NCI-H82 (cell line): Measurements from ENCODE around the gene ADCY9.

ENCODE experiments used
- DNase-seq: peaks from one replicate; lab custom pipeline; 2025; lab: John Stamatoyannopoulos, UW

The ADCY9 gene

GRCh38 chr16:4003166-4003565 lies 113.1 kb downstream of the ADCY9 start:
- no peak for DNase-seq

DNA sequence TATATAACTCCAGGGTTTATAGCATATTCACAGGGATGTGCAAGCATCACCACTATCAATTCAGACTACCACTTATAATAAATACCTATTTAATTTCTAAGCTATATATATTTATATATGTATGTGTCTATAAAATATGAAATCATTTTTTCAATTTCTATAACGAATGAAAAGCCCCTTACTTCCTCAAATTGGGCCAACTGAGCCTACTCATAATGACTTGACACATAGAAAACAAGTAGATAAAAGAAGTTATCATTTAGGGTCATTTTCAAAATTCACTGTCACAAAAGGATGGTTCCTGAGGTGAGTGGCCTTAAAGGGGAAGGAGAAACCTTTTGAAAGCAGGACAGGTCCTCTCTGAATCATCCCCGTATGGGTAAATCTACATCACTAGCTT lies 114.1 kb downstream of the ADCY9 start:
- DNase-seq = no peak

DNA sequence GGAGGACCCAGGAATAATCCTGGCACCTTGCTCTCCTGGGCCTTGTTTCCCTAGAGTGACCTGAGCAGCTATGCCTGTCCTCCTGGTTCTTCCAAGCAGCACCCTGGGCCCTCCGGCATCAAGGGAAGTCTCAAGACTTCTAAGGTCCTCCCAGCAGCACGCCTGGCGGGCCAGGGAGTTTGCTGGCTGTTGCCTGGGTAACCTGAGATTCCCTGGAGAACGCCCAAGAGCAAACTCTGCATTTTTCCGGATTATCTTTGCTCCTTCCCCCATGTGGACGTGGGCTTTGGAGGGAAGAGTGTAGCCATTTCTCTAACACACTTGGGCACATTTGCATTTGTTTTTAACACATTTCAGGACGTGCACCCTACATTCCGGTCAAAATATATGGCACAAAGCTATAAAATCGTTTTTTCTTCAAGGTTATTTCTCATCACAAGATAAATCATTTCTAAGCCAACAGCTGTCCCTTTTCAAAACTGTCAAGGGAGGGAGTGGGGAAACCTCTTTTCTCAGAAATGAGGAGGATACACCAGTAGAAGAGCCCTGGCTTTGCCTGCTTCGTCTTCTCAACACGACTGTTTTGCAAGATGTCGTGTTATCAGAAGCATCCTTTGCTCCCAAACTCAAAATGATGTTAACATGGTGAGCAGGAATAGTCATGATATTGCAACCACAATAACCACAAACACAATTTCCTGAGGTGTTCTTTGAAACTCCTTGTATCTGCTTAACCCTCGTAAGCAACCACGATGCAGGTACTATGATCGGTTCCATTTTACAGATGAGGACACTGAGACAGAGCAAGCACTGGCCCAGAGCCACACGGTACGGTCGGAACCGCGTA lies 116.5 kb downstream of the ADCY9 start:
- peak; percentile 80 for DNase-seq

GRCh38 chr16:3998793-3999478 lies 117.3 kb downstream of the ADCY9 start:
- peak; percentile 72 for DNase-seq

DNA sequence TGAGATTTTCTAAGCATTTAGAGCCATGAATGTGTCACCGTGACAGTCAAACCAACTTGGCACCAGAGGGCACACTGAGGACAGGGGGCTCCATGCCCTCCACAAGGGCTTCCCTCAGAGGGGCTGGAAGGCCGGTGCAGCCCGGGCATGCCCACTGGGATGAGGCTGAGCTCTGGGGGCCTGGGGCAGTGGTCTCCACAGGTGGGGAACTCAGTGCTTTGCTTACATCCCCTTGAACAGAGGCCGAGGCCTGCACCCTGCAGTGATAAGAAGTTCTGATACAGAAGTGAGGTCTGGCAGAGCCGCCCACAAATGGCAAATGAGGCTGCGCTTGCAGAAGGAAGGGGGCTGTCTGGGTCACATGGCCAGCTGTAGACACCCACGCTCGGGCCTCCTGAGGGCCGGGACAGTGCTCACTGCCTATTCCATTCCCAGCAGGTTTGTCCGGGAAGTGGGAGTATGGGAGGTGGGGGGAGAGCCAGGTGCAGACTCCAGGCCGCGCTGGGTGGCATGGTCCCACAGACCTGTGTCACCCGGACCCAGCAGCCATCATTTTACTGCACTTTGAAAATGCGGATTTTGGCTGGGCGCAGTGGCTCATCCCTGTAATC lies 118.9 kb downstream of the ADCY9 start:
- DNase-seq = no peak

DNA sequence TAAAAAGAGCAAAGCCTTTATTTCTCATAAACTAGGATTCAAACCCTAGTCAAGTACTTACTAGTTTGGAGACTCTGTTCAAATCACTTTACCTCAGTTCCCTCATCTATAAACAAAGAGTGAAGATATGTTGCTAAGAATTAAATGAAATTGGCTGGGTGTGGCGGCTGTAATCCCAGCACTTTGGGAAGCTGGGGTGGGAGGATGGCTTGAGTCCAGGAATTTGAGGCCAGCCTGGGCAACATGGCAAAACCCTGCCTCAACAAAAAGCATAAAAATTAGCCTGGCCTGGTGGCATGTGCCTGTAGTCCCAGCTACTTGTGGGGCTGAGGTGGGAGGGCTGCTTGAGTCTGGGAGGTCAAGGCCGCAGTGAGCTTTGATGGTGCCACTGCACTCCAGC lies 121.2 kb downstream of the ADCY9 start:
- no peak for DNase-seq

DNA sequence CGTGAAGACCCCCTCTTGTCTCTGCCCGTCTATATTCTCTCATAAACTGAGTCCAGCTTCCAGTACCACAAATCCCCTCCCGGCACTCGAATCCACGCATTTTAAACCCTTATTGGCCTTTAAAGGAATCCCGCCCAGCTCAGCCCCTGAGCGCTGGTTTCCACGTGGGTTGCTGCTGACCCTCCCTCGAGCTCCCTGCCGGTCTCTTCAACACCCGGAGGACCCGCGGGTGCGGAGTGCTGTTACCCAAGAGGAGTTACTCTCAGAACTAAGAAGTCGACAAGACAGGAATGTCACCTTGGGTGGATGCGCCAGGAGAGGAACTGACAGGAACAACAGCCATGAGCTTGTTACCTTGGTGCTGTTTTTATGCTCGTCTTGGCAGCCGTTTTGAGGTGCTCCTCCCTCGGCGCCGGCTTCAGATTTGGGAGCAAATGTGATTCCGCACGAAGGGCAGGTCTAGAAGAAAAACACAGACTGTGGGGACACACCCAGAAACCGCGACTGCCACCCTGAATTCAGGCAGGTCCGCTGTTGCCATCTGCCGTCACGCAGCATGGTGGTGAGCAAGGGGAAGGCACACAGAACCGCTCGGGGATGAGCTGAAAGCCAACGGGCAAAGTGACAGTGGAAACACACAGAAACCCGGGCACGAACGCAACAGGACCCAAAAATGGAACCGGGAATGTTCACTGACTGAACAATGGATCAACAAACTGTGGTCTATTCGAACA lies 123.0 kb downstream of the ADCY9 start:
- DNase-seq = no peak

- no peak for DNase-seq
Measured at GRCh38 chr16:3992297-3993051, 123.8 kb downstream of the ADCY9 start.

- DNase-seq = peak; percentile 64
Measured at GRCh38 chr16:3988824-3989223, 127.4 kb downstream of the ADCY9 start.

DNA sequence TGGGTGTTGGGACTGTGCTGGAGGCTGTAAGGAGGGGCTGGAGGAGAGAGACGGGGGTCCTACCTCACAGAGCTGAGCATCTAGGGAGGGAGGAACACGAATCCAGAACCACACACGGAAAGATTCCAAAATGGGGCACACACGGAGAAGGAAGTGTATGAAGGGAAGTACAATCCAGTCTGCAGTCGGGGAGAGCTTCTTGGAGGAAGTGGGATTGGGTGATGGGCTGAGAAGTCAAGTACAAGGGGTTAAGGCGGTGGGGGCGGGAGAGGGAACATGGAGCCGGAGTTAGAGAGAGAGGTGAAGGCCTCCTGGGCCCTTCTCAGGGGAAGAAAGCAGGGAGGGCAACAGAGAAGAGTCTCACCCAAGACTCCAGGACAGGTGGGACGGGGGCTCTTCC lies 128.2 kb downstream of the ADCY9 start:
- no peak for DNase-seq

GRCh38 chr16:3987231-3987630 lies 129.0 kb downstream of the ADCY9 start:
- no peak for DNase-seq

DNA sequence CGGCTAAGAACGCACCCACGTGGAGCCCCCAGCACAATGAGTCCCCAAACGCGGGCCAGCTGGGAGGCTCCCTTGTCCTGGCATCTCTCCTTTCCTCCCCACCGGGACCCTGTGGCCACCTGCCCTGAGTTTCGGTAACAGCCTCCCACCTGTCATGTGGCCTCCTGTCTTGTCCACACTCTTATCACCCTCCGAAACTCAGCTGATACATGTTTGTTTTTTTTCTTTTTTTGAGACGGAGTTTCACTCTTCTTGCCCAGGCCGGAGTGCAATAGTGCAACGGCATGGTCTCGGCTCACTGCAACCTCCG lies 130.1 kb downstream of the ADCY9 start:
- DNase-seq = no peak

DNA sequence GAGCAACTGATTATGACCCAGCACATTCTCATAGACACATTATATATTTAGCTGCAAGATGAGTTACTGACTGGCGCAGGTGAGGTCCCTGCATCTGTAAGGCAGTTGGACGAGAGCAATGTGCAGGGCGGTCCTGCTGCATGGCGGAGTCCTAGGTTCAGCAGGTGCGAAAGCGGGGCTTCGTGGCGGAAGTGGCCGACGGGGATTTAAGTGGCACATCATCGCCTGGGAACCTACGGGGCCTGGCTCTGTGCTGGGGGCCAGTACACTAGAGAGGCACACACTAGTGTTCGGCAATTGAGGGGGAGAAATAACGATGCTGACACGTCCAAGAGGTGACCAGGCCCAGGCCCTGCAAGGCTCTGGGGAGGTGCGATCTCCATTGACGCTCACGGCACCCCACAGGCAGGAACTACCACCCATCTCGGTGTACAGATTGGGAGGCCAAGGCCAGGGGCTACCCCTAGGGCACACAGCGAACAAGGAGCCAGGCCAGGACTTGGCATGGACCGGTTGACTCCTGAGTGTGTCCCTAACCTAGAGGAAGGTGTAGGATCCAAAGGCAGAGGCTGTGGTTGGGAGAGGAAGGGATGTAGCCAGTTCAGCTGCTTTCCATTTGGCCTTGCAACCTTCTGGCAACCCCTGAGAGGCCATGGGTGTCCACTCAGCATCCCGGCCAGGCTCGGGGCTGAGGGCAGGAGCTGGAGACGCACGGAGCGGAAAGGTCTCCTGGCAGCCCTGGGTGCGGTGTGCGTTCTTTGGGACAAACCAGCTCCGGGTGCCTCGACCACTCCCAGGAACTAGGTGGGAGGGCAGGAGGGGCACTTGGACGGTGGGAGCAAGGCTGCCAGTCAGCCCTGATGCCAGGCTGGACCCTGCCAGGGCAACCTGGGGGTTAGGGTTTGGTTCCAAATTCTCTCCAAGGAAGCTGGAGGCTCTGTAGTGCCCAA lies 131.9 kb downstream of the ADCY9 start:
- DNase-seq = no peak

GRCh38 chr16:3983081-3983520 lies 133.1 kb downstream of the ADCY9 start:
- DNase-seq = peak; percentile 81

- no peak for DNase-seq
Measured at GRCh38 chr16:3982216-3982615, 134.0 kb downstream of the ADCY9 start.

GRCh38 chr16:3980253-3981111 lies 135.8 kb downstream of the ADCY9 start:
- DNase-seq = no peak

- DNase-seq = no peak
Measured at GRCh38 chr16:3979518-3979917, 136.7 kb downstream of the ADCY9 start.

- DNase-seq = no peak
Measured at GRCh38 chr16:3979070-3979469, 137.2 kb downstream of the ADCY9 start.

- no peak for DNase-seq
Measured at GRCh38 chr16:3977376-3977775, 138.9 kb downstream of the ADCY9 start.

- peak; percentile 95 for DNase-seq
Measured at GRCh38 chr16:3974751-3975150, 141.5 kb downstream of the ADCY9 start.
